HG03159 (cell line): Measurements from ENCODE around the gene CDC37L1.
A peak's percentile ranks its signal among the peaks of the same experiment; 100 is the strongest.

Experiments
- ATAC-seq: cut with Tn5 transposase; IDR thresholded peaks from one replicate; pipeline ENCODE4 v1.9.1; 2021; ENCODE audit warnings: mild to moderate bottlenecking, moderate library complexity; ENCODE audit not compliant: unreplicated experiment

CDC37L1 gene

DNA sequence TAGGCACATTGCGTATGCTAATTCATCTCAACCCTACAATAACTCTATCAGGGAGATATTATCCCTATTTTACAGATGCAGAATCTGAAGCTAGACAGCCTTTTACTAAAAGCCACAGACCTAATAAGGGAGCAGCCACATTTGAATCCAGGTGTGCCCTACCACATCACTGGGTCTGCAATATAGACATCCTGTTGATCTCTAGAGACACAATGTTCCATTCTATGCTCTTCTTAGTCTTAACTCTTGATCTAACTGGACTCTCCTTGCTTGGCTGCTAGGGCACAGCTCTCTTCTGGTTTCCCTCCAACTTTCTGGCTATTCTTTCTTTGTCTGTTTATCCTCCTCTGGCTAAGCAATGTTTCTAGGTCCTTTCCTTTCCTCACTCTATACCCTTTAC is 11.7 kb upstream of the CDC37L1 start:
- no peak for ATAC-seq

DNA sequence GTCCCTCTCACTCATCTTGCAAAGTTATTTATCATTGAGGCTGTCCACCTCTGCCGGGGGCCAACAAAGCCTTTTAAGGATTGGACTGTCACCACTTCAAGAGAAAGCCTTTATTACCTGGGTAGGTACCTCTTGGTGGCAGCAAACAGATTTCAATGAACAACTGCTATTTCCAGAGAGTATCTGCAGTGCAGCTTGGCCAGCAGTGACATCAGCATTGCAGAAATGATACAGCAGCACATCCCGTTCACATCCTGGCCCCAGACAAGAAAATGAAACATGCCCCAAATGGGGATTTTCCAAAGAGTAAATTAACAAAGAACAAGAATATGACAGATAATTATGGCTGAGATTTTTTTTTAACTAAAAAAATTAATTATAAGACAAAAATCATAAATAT is 10.8 kb upstream of the CDC37L1 start:
- ATAC-seq = no peak

DNA sequence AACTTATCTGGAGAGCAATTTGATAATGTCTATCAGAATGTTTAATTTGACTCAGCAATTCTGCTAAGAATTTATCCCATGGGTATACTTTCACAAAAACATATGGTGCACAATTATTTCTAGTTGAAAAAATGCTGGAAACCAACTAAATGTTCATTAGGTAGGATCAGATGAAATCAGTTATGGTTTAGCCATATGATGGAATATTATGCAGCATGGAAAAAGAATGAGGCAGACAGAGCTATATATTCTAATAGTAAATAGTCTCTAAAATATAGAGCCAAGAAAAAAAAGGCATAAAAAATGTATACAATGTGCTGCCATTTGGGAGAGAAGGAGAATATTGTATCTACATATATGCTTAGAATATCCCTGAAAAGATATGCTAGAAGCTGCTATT is 9.5 kb upstream of the CDC37L1 start:
- ATAC-seq = no peak

DNA sequence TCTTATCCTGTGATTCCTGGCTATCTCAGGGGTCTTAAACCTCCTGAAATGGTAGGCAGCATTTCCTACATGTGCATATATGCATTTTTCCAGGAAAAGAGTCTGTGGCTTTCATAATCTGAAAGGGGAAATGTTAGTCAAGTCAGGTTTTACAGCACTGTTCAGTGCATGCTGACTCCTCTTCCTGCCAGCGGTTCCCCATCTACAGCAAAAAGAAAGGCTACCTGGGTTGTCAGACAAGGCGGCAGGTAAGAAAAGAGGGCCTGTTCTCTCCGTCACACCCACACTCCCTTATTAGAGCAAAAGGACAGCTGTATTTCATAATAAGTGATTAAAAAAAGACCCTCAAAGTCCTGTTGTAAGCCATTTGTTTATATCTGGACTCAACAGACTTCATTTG is 8.8 kb upstream of the CDC37L1 start:
- ATAC-seq = no peak

DNA sequence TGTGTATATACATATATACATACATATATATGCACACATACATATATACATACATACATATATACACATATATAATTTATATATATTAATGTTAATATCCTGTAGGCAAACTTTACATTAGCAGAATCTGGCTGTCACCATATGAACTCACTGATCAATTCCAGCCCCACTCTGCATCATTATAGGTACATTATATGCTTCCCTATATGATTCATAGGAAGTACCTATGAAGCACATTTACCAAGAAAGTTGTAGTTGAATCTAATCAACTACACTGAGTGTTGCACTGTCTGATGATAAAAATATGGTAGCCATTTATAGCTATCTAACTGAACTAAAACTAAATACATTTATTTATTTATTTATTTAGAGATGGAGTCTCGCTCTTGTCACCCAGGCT is 7.6 kb upstream of the CDC37L1 start:
- no peak for ATAC-seq

DNA sequence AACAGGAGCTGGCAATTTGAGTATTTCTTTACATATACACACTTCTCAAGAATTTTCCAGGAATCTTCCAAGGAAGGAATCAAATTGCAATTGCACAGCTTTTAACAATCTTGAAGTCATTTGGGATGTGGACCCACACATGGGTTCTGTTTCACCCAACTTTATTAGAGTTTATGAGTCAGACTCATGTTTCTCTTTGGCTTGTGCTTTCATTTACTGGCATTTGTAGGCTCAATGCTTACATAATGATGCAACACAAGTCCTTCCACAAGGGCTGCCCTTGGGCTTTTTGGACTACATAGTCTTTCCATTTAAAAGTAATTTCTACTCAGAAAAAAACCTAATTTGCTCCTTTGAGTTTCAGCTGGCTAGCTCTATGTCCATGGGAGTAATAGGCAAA is 4.6 kb upstream of the CDC37L1 start:
- ATAC-seq = no peak

DNA sequence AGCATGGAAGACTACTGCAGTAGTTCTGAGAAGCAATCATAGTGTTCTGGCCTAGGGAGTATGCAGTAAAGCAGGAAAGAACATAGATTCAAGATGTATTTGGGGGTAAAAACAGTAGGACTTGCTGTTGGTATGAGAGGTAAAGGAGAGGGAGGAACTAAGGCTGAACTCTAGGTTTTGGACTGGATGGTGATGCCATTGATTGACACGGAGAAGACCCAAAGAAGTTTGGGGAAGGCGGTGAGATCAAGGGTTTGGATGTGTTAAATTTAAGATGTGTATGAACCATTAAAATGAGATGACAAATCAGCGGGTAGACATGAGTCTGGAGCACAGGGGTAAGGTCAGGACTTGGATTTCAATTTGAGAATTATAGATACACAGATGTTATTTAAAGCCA is 2.0 kb upstream of the CDC37L1 start:
- ATAC-seq = no peak

DNA sequence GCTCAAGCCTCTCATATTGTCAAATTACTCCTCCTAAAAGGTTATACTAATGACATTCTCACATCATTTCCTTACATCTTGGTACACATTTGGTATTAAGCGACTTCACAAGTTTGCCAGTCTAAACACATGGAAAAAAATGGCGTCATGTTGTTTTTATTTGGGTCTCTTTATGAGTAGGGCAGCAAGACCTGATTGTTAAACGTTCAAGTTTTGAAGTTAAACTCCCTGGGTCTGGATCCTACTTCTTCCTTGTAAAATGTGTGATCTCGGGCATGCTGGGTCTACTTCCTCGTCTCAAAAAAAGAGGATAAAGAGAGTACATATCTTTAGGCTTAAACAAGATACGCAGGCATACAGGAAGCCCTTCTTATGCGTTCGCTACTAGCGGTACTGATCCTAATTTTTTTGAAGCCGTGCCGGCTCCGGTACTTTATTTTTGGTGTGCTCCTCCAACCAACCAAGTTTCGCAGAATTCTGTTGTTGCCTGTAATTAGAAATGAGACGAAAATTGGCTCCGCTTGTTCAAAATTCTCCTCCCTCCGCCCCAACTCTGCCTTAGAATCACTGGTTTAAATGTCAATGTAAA is 596 bp upstream of the CDC37L1 start:
- ATAC-seq = peak; percentile 26

DNA sequence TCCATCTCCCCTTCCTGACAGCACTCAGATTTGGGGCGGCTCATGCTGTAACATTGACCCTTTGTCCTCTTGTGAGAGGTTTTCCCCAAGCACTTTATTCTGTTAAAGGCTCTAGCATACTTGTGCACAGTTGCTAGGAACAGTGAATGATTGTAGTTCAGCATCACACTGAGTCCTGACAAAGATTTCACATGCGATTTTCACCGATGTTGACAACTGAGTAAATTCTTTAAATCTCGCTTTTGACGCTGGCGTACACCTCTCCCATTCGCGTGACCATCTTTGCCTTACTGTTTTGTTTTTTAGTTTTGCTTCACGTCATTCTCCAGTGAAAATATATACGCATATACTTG is 780 bp downstream of the CDC37L1 start:
- no peak for ATAC-seq

DNA sequence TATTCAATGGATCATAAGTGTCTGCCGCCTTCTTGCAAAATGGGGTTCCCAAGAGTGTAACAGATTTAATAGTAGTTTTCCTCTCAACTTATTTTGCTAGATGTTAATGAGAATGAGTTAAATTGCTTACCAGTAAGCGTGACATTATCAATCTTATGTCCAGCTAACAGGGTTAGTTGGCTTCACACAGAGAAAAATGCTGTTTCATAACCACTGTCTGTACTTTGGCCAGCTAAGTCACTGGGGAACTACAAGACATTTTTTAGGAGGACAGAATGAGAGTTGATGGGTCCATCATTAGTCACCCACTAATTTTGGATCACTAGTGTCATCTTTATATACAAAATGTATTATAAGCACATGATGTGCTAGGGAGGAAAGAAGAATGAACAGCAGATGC is 1.4 kb downstream of the CDC37L1 start:
- ATAC-seq = no peak

DNA sequence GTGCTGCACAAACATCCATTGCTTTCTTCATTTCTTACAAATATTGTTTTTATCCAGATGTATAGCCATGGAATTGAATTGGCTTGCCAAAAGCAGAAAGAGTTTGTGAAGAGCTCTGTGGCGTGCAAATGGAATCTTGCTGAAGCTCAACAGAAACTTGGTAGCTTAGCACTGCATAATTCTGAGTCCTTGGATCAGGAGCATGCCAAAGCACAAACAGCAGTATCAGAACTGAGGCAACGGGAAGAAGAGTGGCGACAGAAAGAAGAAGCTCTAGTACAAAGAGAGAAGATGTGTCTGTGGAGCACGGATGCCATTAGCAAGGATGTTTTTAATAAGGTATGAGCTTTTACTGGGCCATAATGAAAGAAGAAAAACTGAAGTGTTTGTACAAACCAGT is 5.5 kb downstream of the CDC37L1 start:
- no peak for ATAC-seq

DNA sequence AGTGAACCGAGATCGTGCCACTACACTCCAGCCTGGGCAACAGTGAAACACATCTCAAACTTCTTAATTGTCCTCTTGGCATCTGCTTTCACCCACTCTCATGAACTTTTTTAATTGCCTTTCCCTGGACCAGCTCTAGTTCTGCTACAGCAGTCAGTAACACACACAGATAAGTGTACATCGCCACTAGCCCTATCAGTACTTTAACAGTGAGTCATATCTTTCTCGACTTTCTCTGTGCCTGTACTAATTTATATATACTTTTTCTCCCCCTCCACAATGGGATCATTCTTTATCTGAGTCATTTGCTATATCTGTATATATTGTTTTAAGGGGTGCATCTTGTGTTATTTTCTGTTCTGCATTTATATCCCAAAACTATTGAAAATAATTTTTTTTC is 6.7 kb downstream of the CDC37L1 start:
- ATAC-seq = no peak

DNA sequence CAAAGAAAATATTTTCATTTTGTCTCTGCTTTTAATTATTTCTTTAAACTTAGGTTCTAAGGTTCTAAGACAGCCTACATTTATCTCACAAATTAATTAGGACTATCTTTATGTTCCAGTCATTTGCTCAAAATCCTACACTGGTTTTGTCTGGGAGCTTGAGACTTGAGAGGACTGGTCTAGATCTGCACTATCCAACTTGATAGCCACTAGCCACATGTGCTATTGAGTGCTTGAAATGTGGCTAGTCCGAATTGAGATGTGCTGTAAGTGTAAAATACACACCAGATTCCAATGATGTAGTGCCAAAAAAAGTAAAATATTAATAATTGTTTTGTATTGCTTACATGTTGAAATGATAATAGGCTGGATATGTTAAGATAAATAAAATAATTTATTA is 7.2 kb downstream of the CDC37L1 start:
- no peak for ATAC-seq

DNA sequence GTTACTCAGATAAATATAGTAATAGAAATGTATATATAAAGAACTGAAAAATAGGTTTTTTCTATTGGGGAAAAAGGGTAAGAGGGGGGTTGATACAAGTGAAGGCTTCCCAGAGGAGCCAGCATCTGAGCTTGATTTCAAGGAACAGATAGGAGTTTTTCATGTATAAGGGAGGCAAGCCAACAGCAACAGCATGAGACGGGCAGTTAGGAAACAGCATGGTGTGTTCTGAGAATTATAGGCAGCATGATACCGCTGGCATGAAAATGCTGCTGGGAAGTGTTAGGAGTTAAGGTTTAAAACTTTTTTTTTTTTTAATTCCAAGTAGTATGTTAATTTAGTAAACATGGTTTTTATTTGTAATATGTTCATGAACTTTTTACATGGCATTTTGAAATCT is 9.7 kb downstream of the CDC37L1 start:
- no peak for ATAC-seq

DNA sequence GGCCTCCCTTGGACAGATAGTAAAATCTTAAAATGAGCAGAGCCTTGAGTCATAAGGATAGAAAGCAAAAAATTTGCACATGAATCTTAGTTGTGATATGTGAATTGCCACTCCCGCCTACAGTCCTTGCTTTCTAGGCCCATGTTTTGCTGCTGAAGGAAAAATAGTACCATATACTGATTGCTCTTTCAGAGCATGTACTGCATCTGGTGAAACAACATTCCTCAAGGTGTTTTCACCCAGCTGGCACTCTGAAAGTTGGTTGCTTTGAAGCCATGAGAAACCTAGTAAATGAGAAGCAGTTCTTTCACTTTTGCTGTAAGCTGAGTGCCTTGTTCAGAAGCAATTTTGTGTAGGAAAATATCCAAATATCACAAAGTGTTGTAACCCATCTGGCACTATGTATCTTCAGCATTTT is 10.3 kb downstream of the CDC37L1 start:
- peak; percentile 65 for ATAC-seq

DNA sequence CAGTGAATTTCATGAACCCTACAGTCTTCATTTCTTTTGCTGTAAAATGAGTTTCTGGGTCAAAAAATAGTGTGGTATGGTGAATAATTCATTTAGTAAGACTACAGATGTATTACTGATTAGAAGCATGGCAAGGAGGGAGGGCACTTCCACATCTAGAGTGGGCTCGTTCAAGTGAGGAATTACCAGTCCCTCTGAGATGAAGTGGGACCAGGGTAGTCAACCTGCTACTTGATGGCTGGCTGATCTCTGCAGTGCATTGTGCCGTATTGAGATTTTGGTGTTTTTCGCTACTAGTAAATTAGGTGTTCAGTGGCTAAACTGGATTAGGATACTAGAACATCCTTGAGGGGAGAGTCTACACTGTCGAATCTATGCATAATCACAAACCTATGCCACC is 10.8 kb downstream of the CDC37L1 start:
- ATAC-seq = peak; percentile 44

DNA sequence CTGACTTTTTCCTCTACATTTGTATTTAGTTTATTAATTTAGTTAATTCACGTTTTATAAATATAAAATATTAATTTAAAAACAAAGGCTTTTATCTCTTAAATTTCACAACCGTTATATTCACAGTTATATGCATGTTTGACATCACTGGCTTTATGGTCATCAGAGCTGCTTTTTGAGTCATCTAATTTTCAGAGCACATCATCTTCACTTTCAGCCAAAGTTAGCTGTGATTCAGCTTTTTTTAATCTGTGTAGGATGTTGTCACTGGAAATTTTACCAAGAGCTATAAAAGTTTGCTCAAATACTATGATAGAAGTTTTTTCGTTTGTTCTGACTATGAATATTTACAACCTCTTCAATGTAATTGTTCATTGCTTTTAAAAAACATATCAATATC is 12.4 kb downstream of the CDC37L1 start:
- ATAC-seq = no peak

DNA sequence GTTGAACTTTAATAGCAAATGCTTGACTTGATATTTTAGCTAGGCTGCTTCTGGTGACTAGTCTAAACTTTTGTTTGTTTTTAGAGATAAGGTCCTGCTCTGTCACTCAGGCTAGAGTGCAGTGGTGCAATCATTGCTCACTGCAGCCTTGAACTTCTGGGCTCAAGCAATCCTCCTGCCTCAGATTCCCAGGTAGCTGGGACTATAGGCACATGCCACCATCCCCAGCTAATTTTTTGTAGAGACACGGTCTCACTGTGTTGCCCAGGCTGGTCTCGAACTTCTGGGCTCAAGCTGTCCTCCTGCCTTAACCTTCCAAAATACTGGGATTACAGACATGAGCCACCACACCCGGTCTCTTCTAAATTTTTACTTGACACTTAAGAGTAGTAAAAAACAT is 20.7 kb downstream of the CDC37L1 start:
- ATAC-seq = no peak

DNA sequence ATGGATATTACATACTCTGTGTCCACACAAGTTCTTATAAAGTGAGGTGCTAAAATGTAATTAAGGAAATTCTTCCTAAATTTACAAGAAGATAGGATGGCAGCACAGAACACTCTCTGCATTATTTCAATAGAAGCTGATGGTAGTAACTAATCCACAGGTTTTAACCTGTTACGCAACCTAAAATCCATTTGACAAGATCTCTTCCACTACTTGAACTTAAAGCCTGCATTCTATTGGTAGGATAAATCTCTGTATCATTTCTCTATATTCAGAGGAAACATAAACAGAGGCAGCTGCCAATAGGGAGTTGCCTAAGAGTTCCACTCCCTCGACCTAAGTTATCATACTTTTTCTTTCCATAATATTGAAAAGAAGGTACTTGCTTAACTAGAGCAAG is 21.6 kb downstream of the CDC37L1 start:
- no peak for ATAC-seq

DNA sequence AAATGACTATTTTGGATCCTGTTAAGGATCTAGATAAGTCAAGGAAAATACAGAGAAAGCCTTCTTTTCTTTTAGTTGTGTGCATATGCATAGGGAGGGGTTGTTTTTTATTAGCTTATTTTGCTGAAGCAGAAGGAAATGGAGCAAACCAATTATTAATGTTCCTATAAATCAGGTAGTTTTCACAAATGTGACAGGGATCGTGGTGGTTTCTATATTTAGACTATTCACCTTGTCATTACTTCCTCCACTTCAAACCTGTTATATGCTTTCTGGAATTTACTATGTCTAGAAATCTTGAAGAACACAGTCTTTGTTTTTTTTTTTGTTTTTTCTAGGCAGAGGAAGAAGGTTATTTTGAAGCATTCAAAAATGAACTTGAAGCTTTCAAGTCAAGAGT is 22.2 kb downstream of the CDC37L1 start:
- ATAC-seq = no peak

DNA sequence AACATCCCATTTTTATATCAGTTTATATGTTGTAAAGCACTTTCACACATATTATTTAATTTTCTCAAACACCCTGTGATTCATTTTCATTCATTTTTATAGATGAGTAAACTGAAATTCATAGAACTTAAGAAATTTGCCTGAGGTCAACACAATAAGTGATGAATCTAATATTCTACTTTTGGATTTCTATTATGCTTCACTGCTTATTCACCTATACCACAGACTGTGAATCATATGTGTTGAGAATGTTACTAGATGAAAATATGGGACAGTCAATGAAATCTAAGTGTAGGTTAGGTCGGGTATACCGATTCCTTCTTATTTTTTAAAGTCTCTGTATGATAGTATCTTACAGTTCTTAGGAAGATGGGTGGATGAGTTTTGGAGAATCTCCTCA is 24.8 kb downstream of the CDC37L1 start:
- ATAC-seq = no peak

DNA sequence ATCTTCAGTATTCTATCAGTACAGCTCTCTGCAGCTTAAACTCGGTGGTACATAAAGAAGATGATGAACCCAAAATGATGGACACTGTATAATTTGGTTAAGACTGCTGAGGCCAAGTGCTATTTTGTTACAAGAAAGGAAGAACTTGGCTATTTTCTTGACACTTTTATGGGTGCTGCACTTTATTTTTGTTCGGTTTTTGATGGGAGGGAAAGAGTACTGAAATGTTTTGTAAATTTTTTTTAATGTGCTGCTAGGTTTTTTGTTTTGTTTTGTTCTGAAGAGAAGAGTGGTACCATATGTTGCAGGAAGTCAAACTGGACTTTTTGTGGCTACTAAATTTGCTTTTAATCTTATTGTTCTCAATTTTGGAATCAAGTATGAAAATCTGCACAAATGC is 26.7 kb downstream of the CDC37L1 start:
- no peak for ATAC-seq

DNA sequence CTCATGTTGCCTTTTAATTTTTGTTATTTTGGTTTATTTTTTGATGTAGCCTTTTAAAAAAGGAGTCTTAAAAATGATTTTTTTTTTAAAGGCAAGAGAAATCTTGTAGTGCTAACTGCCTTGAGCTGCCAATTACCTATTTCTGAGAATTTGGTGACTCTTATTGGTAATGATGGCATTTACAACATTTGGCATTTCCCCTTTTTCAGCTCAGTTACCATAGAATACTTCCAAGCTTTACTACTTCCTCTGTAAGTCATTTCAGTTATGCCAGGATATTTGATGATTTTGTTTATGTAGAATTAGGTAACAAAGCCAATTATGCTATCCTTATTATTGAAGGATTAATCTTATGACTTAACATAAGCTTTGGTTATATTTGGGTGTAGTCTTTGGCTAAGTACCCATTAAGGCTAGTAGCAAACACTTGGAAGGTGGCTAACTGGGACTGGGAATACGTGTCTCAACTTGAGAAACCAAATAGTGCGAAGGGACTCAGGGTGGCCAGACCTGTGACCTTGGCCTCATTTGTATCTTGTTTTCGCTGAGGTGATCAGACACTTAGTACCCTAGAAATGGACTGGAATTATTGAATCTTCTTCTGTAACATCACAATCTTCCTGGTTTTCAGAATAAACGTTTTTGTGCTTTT is 27.7 kb downstream of the CDC37L1 start:
- no peak for ATAC-seq
